GM12801 (cell line): ENCODE results near the gene NUP58.

Source experiments
- TF ChIP-seq, protein P1 (sequence below): IDR thresholded peaks from one replicate; pipeline ENCODE4 v1.5.1; 2011; ENCODE audit warnings: control low read depth; ENCODE audit not compliant: insufficient read length; ENCODE audit errors: extremely low read depth

NUP58 gene

DNA sequence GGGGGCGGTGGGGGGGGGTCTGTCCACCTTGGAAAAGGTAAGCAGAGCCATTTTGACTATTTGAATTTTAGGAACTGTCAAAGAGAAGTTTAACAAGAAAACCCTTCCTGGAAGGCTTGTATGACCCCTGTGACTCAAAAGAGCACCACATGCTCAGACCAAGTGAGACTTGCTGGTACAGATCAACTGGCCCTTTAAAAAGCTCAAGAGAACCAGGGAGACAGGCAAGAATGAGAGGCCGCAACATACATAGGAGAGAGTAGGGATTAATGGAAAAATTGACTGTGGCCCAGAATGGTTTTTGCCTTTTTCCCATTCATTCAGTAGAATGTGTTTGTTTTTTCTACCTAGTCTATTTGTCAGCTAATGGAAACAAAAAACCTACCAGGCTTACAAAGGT, 44.2 kb downstream of the NUP58 start:
- TF ChIP-seq, protein P1, sequence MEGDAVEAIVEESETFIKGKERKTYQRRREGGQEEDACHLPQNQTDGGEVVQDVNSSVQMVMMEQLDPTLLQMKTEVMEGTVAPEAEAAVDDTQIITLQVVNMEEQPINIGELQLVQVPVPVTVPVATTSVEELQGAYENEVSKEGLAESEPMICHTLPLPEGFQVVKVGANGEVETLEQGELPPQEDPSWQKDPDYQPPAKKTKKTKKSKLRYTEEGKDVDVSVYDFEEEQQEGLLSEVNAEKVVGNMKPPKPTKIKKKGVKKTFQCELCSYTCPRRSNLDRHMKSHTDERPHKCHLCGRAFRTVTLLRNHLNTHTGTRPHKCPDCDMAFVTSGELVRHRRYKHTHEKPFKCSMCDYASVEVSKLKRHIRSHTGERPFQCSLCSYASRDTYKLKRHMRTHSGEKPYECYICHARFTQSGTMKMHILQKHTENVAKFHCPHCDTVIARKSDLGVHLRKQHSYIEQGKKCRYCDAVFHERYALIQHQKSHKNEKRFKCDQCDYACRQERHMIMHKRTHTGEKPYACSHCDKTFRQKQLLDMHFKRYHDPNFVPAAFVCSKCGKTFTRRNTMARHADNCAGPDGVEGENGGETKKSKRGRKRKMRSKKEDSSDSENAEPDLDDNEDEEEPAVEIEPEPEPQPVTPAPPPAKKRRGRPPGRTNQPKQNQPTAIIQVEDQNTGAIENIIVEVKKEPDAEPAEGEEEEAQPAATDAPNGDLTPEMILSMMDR, result no peak

DNA sequence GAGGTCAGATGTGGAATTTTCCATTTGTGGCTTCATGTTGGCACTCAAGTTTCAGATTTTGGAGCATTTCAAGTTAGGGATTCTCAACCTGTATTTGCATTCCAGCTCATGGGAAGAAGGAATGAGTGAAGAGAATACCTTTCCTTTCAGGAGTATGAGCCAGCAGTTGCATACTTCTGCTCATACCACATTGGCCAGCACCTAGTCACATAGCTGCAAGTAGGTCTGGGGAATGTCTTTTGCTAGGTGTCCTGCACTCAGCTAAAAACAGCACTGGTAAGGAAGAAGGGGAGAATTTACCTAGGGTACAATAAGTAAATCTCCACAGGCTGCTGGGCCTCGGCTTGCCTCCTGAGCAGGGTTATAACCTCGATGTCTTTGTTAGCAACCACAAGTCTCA, 45.7 kb downstream of the NUP58 start:
- TF ChIP-seq, protein P1, result no peak

DNA sequence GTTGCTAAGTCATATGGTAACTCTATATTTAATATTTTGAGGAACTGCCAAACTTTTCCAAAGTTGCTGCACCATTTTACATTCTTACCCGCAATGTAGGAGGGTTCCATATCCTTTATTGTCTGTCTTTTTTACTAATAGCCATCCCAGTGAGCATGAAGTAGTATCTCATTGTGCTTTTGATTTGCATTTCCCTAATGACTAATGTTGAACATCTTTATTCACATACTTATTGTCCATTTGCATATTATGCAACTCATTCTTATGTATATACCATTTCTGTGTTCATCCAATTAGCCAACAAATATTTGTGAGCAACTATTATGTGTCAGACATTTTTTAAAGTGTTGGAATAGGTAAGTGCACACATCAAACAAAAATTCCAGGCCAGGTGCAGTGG, 50.0 kb downstream of the NUP58 start:
- TF ChIP-seq, protein P1, result no peak

DNA sequence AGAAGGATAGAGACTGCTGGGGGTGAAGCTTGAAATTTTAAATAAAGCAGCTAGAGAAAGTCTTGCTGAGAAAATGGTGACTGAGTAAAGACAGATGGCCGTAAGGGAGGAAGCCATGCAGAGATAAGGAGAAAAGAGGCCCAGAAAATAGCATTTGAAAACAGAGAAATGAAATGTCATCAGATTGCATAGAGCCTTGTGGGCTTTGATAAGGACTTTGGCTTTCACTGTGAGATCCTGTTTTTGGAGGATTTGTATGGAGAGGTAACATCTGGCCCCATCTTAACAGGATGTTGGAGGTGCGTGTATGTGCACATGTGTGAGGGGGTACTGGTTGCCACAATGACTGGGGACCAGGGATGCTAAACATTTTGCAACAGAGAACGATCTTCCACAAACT, 50.8 kb downstream of the NUP58 start:
- TF ChIP-seq, protein P1, result no peak

DNA sequence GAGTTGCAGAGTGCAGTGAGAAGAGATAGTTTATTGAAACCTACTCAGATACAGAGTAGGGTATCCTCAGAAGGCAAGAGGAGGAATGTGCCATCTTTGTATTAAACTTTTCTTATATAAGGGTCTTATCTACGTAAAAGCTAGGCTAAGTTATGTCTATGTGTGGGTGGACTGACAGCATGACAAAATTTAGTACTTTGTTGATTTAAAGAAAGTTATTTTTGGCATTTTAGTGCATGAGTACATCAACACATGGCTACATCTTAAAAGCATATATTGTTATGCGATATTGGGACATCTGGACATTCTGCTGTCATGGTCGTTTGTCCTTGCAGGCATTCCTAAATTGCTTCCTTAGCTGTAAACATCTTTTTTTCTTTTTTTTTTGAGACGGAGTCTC, 51.4 kb downstream of the NUP58 start:
- TF ChIP-seq, protein P1, result no peak

DNA sequence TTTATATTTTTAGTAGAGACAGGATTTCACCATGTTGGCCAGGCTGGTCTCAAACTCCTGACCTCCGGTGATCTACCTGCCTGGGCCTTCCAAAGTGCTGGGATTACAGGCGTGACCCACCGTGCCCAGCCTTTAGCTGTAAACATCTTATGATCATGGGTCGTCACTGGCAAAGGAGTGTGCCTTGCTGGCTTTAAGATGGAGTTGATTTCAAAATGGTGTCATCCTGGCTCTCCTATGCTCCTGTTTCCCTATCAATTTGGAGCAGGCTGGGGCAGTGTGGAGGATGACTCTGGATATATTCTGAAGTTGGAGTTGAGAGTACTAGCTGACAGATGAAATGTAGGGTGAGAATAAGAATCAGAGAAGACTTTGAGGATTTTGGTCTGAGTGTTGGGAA, 51.9 kb downstream of the NUP58 start:
- TF ChIP-seq, protein P1, result no peak

DNA sequence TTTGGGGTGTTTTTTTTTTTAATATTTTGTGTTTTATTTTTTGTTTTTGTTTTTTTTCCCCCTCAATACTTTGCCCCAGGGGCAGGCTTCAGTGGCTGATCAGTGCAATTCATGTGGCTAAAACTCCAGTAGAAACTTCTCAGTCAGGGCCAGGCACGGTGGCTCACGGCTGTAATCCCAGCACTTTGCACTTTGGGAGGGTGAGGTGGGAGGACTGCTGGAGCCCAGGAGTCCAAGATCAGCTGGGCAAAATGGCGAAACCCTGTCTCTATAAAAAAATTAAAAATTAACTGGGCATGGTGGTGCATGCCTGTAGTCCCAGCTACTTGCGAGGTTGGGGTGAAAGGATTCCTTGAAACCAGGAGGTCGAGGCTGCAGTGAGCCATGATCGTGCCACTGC, 53.0 kb downstream of the NUP58 start:
- TF ChIP-seq, protein P1, result no peak

DNA sequence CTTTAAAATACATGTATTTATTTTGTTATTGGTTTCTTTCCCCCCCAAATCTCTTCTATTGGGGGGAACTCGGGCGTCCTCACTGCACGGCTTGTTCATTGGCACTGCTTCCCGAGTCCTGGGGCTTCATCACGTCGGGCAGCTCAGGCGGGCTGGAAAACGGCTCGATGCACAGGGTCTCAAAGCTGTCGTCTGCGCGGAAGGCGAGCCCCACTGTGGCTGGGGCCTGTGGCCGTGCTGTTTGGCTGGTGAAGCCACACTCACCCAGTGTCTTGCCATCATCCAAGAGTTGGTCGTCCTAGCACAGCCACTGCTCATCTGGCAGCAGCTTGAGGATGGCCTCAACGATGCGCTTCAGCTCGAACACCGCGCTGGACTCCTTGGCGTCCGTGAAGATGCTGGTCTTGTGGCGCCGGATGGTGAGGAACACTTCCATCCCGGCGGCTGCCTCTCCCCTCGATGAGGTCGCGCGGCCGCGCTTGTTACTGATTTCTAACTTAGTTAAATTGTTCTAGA, 64.4 kb downstream of the NUP58 start:
- TF ChIP-seq, protein P1, result no peak
